Measurements from ENCODE around the gene SLC24A1. TPM values are rescaled to one million over a fixed set of nuclear protein-coding genes. Genes with fewer than 3 reads are reported as not detected.

The SLC24A1 gene
- total RNA-seq (1 to 10 TPM; 4.1 to 5.6 (median 5.2) TPM), polyA plus RNA-seq (1 to 10 TPM; 1.9 to 3.6 TPM), total RNA-seq (7.7 reads per million, percentile 31 among the genes with 10 or more reads in this experiment)

- Histone ChIP-seq H3K4me3 (ENCODE audit: low read length) (no peak within 1 kb of the TSS), H3K27ac (ENCODE audit: low read depth, low read length) (no peak within 1 kb of the TSS), H3K4me1 (ENCODE audit: control insufficient read depth in 2 of 2, insufficient read depth in 2 of 2, low read length in 2 of 2) (no peaks in the 10 kb centered on the region), H3K9me3 (ENCODE audit: control insufficient read depth in 2 of 3, low read length in 3 of 3) (no peaks in the 10 kb centered on the region), H3K27me3 (ENCODE audit: control insufficient read depth in 2 of 2, insufficient read depth in 2 of 2, low read length in 2 of 2) (no peaks in the 10 kb centered on the region), H3K36me3 (ENCODE audit: control insufficient read depth in 2 of 3, insufficient read depth in 3 of 3, low read length in 3 of 3) (no peaks in the 10 kb centered on the region)
- H3K4me3 Mint-ChIP-seq: no peak within 1 kb of the TSS
- H3K36me3 Mint-ChIP-seq: peaks cover 0 to 42% (median 16%) of the 10 kb centered on the region in 5 donors
- H3K9me3 Mint-ChIP-seq: no peaks in the 10 kb centered on the region
- ChIA-PET POLR2A (no interaction called here), CTCF (no interaction called here)
- ATAC-seq (no peak), DNase-seq (no peak)
- peaks cover 0 to 3% (median 0%) of the 10 kb centered on the region in 7 donors for H3K4me1 Mint-ChIP-seq
- H3K27me3 Mint-ChIP-seq: no peaks in the 10 kb centered on the region
- intact Hi-C loops (cut with micrococcal nuclease): no loop called here
- H3K27ac Mint-ChIP-seq: peak within 1 kb of the TSS in 2 of 9 donors; percentile 22 to 30
These were observed at the start of gene SLC24A1 for GRCh38 chr15:65621638-65622037. Gene SLC24A1 (plus strand): TSS chr15:65621938. CDS start chr15:65624081, 2,143 bp downstream.

- H3K9me3 ChIP-seq (ENCODE audit: control insufficient read depth in 2 of 3, low read length in 3 of 3): no peaks in the 10 kb centered on the region
- ATAC-seq: no peak
- Mint-ChIP-seq H3K27ac (no peak overlapping the region), H3K27me3 (no peaks in the 10 kb centered on the region), H3K36me3 (peaks cover 0 to 40% (median 20%) of the 10 kb centered on the region in 5 donors), H3K4me1 (no peaks in the 10 kb centered on the region), H3K4me3 (no peak overlapping the region), H3K9me3 (no peaks in the 10 kb centered on the region)
- intact Hi-C loops (cut with micrococcal nuclease): no loop called here
- no peaks in the 10 kb centered on the region for H3K27me3 ChIP-seq (ENCODE audit: control insufficient read depth in 2 of 2, insufficient read depth in 2 of 2, low read length in 2 of 2)
- no peaks in the 10 kb centered on the region for H3K4me1 ChIP-seq (ENCODE audit: control insufficient read depth in 2 of 2, insufficient read depth in 2 of 2, low read length in 2 of 2)
- ChIA-PET CTCF (no interaction called here), POLR2A (interaction anchor here (0.8 to 1.0 kb wide), 2 partner anchors 19 to 23 kb away, joined by 3 to 4 read pairs; no protein-coding TSS in a partner anchor)
- no peak for DNase-seq
- no peak overlapping the region for H3K4me3 ChIP-seq (ENCODE audit: low read length)
- no peak overlapping the region for H3K27ac ChIP-seq (ENCODE audit: low read depth, low read length)
- H3K36me3 ChIP-seq (ENCODE audit: control insufficient read depth in 2 of 3, insufficient read depth in 3 of 3, low read length in 3 of 3): peaks cover 0 to 35% (median 3%) of the 10 kb centered on the region in 3 experiments
These were observed 49.8 kb upstream of the SLC24A1 start for GRCh38 chr15:65571971-65572370.

- no peaks in the 10 kb centered on the region for H3K9me3 ChIP-seq (ENCODE audit: control insufficient read depth in 2 of 3, low read length in 3 of 3)
- H3K27me3 ChIP-seq (ENCODE audit: control insufficient read depth in 2 of 2, insufficient read depth in 2 of 2, low read length in 2 of 2): no peaks in the 10 kb centered on the region
- peaks cover 0 to 5% (median 0%) of the 10 kb centered on the region in 7 donors for H3K4me1 Mint-ChIP-seq
- H3K4me1 ChIP-seq (ENCODE audit: control insufficient read depth in 2 of 2, insufficient read depth in 2 of 2, low read length in 2 of 2): no peaks in the 10 kb centered on the region
- DNase-seq: no peak
- peaks cover 5 to 43% (median 16%) of the 10 kb centered on the region in 5 donors for H3K36me3 Mint-ChIP-seq
- no peak overlapping the region for H3K4me3 ChIP-seq (ENCODE audit: low read length)
- POLR2A ChIA-PET: no interaction called here
- H3K27ac ChIP-seq (ENCODE audit: low read depth, low read length): no peak overlapping the region
- peaks cover 0 to 48% (median 7%) of the 10 kb centered on the region in 3 experiments for H3K36me3 ChIP-seq (ENCODE audit: control insufficient read depth in 2 of 3, insufficient read depth in 3 of 3, low read length in 3 of 3)
- no peak overlapping the region for H3K4me3 Mint-ChIP-seq
- H3K27me3 Mint-ChIP-seq: no peaks in the 10 kb centered on the region
- H3K27ac Mint-ChIP-seq: peak overlapping the region in 5 of 9 donors; percentile 1 to 23 (median 15)
- ATAC-seq: no peak
- CTCF ChIA-PET: no interaction called here
- intact Hi-C loops (cut with micrococcal nuclease): no loop called here
- no peaks in the 10 kb centered on the region for H3K9me3 Mint-ChIP-seq
These were observed 45.1 kb upstream of the SLC24A1 start for GRCh38 chr15:65576664-65577063.

GRCh38 chr15:65577129-65577996 is 44.4 kb upstream of the SLC24A1 start:
- Histone ChIP-seq H3K4me1 (ENCODE audit: control insufficient read depth in 2 of 2, insufficient read depth in 2 of 2, low read length in 2 of 2) (no peaks in the 10 kb centered on the region), H3K4me3 (ENCODE audit: low read length) (no peak overlapping the region), H3K9me3 (ENCODE audit: control insufficient read depth in 2 of 3, low read length in 3 of 3) (no peaks in the 10 kb centered on the region), H3K36me3 (ENCODE audit: control insufficient read depth in 2 of 3, insufficient read depth in 3 of 3, low read length in 3 of 3) (peaks cover 0 to 46% (median 7%) of the 10 kb centered on the region in 3 experiments), H3K27ac (ENCODE audit: low read depth, low read length) (no peak overlapping the region), H3K27me3 (ENCODE audit: control insufficient read depth in 2 of 2, insufficient read depth in 2 of 2, low read length in 2 of 2) (no peaks in the 10 kb centered on the region)
- ATAC-seq: no peak
- Mint-ChIP-seq H3K36me3 (peaks cover 12 to 50% (median 23%) of the 10 kb centered on the region in 5 donors), H3K9me3 (no peaks in the 10 kb centered on the region), H3K4me3 (no peak overlapping the region), H3K4me1 (peaks cover 0 to 6% (median 2%) of the 10 kb centered on the region in 7 donors), H3K27ac (peak overlapping the region in 8 of 9 donors; percentile 12 to 62 (median 38)), H3K27me3 (no peaks in the 10 kb centered on the region)
- ChIA-PET CTCF (no interaction called here), POLR2A (no interaction called here)
- no peak for DNase-seq
- intact Hi-C loops (cut with micrococcal nuclease): no loop called here

GRCh38 chr15:65578904-65579728 is 42.6 kb upstream of the SLC24A1 start:
- ChIA-PET CTCF (no interaction called here), POLR2A (interaction anchor here (1.3 kb wide), 1 partner anchor 12 kb away, joined by 4 read pairs; no protein-coding TSS in a partner anchor)
- intact Hi-C loops (cut with micrococcal nuclease): no loop called here
- Histone ChIP-seq H3K9me3 (ENCODE audit: control insufficient read depth in 2 of 3, low read length in 3 of 3) (no peaks in the 10 kb centered on the region), H3K27ac (ENCODE audit: low read depth, low read length) (no peak overlapping the region), H3K36me3 (ENCODE audit: control insufficient read depth in 2 of 3, insufficient read depth in 3 of 3, low read length in 3 of 3) (peaks cover 0 to 41% (median 7%) of the 10 kb centered on the region in 3 experiments), H3K4me1 (ENCODE audit: control insufficient read depth in 2 of 2, insufficient read depth in 2 of 2, low read length in 2 of 2) (peaks cover 4 to 14% of the 10 kb centered on the region in 2 donors), H3K4me3 (ENCODE audit: low read length) (no peak overlapping the region), H3K27me3 (ENCODE audit: control insufficient read depth in 2 of 2, insufficient read depth in 2 of 2, low read length in 2 of 2) (no peaks in the 10 kb centered on the region)
- Mint-ChIP-seq H3K36me3 (peaks cover 12 to 66% (median 31%) of the 10 kb centered on the region in 5 donors), H3K27ac (peak overlapping the region in 7 of 9 donors; percentile 23 to 77 (median 62)), H3K27me3 (no peaks in the 10 kb centered on the region), H3K4me1 (peaks cover 6 to 22% (median 17%) of the 10 kb centered on the region in 7 donors), H3K4me3 (no peak overlapping the region), H3K9me3 (no peaks in the 10 kb centered on the region)
- ATAC-seq (no peak), DNase-seq (no peak)

GRCh38 chr15:65579762-65580161 is 42.0 kb upstream of the SLC24A1 start:
- Mint-ChIP-seq H3K4me1 (peaks cover 8 to 28% (median 23%) of the 10 kb centered on the region in 7 donors), H3K9me3 (no peaks in the 10 kb centered on the region), H3K27me3 (no peaks in the 10 kb centered on the region), H3K27ac (peak overlapping the region in 7 of 9 donors; percentile 69 to 84 (median 77)), H3K4me3 (no peak overlapping the region), H3K36me3 (peaks cover 12 to 67% (median 37%) of the 10 kb centered on the region in 5 donors)
- H3K4me3 ChIP-seq (ENCODE audit: low read length): no peak overlapping the region
- H3K27ac ChIP-seq (ENCODE audit: low read depth, low read length): peak overlapping the region; percentile 56
- H3K9me3 ChIP-seq (ENCODE audit: control insufficient read depth in 2 of 3, low read length in 3 of 3): no peaks in the 10 kb centered on the region
- DNase-seq: no peak
- POLR2A ChIA-PET: interaction anchor here (1.3 kb wide), 1 partner anchor 11 kb away, joined by 4 read pairs; no protein-coding TSS in a partner anchor
- H3K4me1 ChIP-seq (ENCODE audit: control insufficient read depth in 2 of 2, insufficient read depth in 2 of 2, low read length in 2 of 2): peaks cover 10 to 20% of the 10 kb centered on the region in 2 donors
- intact Hi-C loops (cut with micrococcal nuclease): no loop called here
- H3K27me3 ChIP-seq (ENCODE audit: control insufficient read depth in 2 of 2, insufficient read depth in 2 of 2, low read length in 2 of 2): no peaks in the 10 kb centered on the region
- peaks cover 6 to 36% (median 7%) of the 10 kb centered on the region in 3 experiments for H3K36me3 ChIP-seq (ENCODE audit: control insufficient read depth in 2 of 3, insufficient read depth in 3 of 3, low read length in 3 of 3)
- no peak for ATAC-seq
- CTCF ChIA-PET: no interaction called here
